HG02763 (cell line): ENCODE results near the gene KIAA0408.
"Not testable (repeated sequence)": the region's sequence is repeated elsewhere in the genome, so short reads cannot be mapped to it uniquely, and the experiment has no call there.

ENCODE experiments used
- ATAC-seq: cut with Tn5 transposase; IDR thresholded peaks from one replicate; pipeline ENCODE4 v1.9.1; 2021; ENCODE audit warnings: mild to moderate bottlenecking, moderate library complexity; ENCODE audit not compliant: unreplicated experiment

The KIAA0408 gene

DNA sequence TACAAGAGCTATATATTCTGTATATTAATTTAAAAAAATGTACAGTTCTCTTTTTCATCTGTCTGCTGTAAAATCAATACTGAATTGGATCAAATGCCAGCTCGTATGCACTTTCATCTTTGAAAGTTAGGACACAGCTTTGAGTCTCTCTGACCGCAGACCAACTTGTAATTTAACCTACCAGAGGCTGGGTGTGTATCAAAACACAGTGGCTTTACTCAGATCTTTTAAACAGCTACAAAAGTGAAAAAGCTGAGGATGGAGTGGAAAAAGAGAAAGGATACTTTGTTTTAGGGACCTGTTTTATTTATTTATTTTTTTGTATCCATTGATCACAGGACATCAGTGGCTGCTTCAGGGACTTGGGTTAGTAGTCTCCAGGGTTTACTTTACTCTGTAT is 44.1 kb downstream of the KIAA0408 start:
- ATAC-seq: no peak

GRCh38 chr6:127413123-127413522 is 46.1 kb downstream of the KIAA0408 start:
- not testable (repeated sequence) for ATAC-seq

GRCh38 chr6:127412016-127412415 is 47.2 kb downstream of the KIAA0408 start:
- not testable (repeated sequence) for ATAC-seq
